Pancreas (tissue), 10 donors: ENCODE results near the gene ZNF215. TPM values are rescaled to one million over a fixed set of nuclear protein-coding genes. Genes with fewer than 3 reads are reported as not detected.

Source experiments
- ATAC-seq, 4 donors: fragments of 200-7000 bp; cut with Tn5 transposase; one replicate each; pipeline versions ENCODE4 v1.8.0 to v1.9.1; 2020; ENCODE audit warnings: mild to moderate bottlenecking in 4 of 4, moderate library complexity in 4 of 4
- DNase-seq, 6 donors: peaks; one replicate each; pipeline ENCODE4 v3.0.0-alpha.2; 2020
- FAIRE-seq: peaks from 2 replicates; lab custom pipeline; 2012; peaks lifted over from hg19 to GRCh38; lab: Jason Lieb, UNC
- H3K27ac ChIP-seq, 4 donors: fragments of 200-600 bp; sonication (generic); 1 replicate in 3 of 4; 2 replicates in 1 of 4; pipeline versions ENCODE4 v1.5.0 to v1.8.0; 2020
- H3K27me3 ChIP-seq, 4 donors: fragments of 200-600 bp; one replicate each; pipeline ENCODE4 v1.8.0; 2021
- H3K36me3 ChIP-seq, 3 donors: fragments of 200-600 bp; sonication (generic) in 1 of 3; one replicate each; pipeline versions ENCODE4 v1.5.0 to v1.8.0; 2020 to 2021
- H3K4me1 ChIP-seq, 3 donors: fragments of 200-600 bp; one replicate each; pipeline ENCODE4 v1.8.0; 2021
- H3K4me3 ChIP-seq, 4 donors: fragments of 200-600 bp; sonication (generic) in 2 of 4; one replicate each; pipeline versions ENCODE4 v1.5.0 to v1.8.0; 2020 to 2021
- H3K9me3 ChIP-seq, 4 donors: fragments of 200-600 bp; one replicate each; pipeline ENCODE4 v1.8.0; 2021
- WGBS, 2 donors: extraction: QIAGEN DNeasy Blood & Tissue Kit; methylation state at CpG; one replicate each; pipeline ENCODE4 v1.1.7; 2013; 5-methylcytosine and 5-hydroxymethylcytosine counted together
- intact Hi-C, 3 donors: fragments of 100-400 bp; cut with DNase I; formaldehyde crosslinking; loops; one replicate each; pipeline versions ENCODE4 v1.11.1 to v1.14.2; 2022
- polyA plus RNA-seq, 2 donors: library from polyadenylated mRNA; stranded (reverse); fragments of 200-250 nt; gene quantifications; one replicate each; pipeline ENCODE4 v1.2.3, GENCODE V29; 2013
- total RNA-seq, 6 donors: library from RNA; stranded (reverse); fragmentation: NEBNext Ultra II Directional in 4 of 6; extraction: Animal tissue kit (Norgen Biotek cat#: 25700) in 4 of 6; gene quantifications; one replicate each; pipeline versions ENCODE4 v1.2.1 to v1.2.4, GENCODE V29; 2021 to 2023
- TF ChIP-seq, protein P1 (sequence below), 4 donors: fragments of 200-600 bp; sonication (generic) in 3 of 4; IDR thresholded peaks; one replicate each; pipeline versions ENCODE4 v1.5.0 to v1.8.0; 2021; ENCODE audit warnings: antibody characterized with exemption in 4 of 4
- donor health status: healthy with polysubstance abuse.
- donor health status: DM: no; HTN: no; CAD: no; lungs with moderate emphysema.
- donor health status: DM: no; HTN: no; CAD: no.
- donor health status: control.
- donor health status: control.
- donor health status: Bipolar disorder and iron deficiency.
- donor health status: DM: yes; HTN: yes; CAD: no.
- donor health status: DM: no; HTN: no; CAD: no.
- donor health status: DM: no; HTN: no; CAD: no.
- donor health status: DM: yes; HTN: yes; CAD: no.

The ZNF215 gene
- total and polyA plus RNA-seq, 8 donors: 1.6 to 4.5 (median 2.7) TPM

DNA sequence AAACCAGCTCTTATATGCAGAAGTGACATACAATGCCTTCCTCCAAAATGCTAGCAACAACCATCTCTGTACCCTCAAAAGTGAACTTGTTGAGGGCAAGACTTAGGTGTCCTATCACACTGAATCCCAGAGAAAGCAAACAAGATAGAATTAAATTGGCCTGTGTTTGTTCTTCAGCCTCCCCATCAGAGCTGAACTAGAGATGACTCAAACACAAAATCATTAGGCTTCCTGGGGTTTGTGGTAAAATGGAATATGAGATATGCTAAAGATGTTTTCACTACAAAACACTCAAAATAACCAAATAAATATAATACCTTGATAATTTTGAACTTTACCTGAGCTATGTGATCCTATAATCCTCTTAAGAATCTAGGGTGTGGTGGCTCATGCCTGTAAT is 62.3 kb downstream of the ZNF215 start:
- intact Hi-C loops: no loop called here
- H3K27me3 ChIP-seq: no peaks in the 10 kb centered on the region
- DNase-seq: no peak
- TF ChIP-seq, protein P1, sequence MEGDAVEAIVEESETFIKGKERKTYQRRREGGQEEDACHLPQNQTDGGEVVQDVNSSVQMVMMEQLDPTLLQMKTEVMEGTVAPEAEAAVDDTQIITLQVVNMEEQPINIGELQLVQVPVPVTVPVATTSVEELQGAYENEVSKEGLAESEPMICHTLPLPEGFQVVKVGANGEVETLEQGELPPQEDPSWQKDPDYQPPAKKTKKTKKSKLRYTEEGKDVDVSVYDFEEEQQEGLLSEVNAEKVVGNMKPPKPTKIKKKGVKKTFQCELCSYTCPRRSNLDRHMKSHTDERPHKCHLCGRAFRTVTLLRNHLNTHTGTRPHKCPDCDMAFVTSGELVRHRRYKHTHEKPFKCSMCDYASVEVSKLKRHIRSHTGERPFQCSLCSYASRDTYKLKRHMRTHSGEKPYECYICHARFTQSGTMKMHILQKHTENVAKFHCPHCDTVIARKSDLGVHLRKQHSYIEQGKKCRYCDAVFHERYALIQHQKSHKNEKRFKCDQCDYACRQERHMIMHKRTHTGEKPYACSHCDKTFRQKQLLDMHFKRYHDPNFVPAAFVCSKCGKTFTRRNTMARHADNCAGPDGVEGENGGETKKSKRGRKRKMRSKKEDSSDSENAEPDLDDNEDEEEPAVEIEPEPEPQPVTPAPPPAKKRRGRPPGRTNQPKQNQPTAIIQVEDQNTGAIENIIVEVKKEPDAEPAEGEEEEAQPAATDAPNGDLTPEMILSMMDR (IDR thresholded peaks at IDR 0.05): no peak
- no peaks in the 10 kb centered on the region for H3K36me3 ChIP-seq
- no peak overlapping the region for H3K27ac ChIP-seq
- no peak for ATAC-seq
- no peak overlapping the region for H3K4me3 ChIP-seq
- no peaks in the 10 kb centered on the region for H3K4me1 ChIP-seq
- H3K9me3 ChIP-seq: no peaks in the 10 kb centered on the region
- FAIRE-seq: no peak

DNA sequence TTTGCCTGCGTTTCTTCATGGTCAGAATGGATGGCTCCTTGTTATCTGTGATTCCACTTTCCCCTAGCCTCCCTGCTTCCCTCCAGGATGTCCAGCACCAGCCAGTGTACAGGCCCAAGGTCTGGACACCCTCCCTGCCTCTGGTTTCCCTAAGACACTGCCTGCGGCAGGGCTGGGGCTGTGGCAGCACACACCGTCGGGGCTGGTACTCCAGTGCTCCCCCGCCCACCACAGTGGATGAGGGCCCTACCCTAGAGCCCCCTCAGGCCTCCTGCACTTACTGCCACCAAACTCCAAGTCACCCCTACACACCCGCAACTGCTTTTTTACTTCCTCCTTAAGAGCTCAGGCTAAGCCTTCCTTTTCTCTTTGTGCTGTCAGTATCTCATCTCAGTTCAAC is 65.0 kb downstream of the ZNF215 start:
- H3K27ac ChIP-seq: no peak overlapping the region
- intact Hi-C loops: no loop called here
- no peaks in the 10 kb centered on the region for H3K27me3 ChIP-seq
- no peak for FAIRE-seq
- H3K4me1 ChIP-seq: no peaks in the 10 kb centered on the region
- ATAC-seq: no peak
- H3K36me3 ChIP-seq: no peaks in the 10 kb centered on the region
- no peak overlapping the region for H3K4me3 ChIP-seq
- WGBS, 2 donors: 64 to 71% methylated on average over 6 of the region's 6 CpGs
- H3K9me3 ChIP-seq: no peaks in the 10 kb centered on the region
- TF ChIP-seq, protein P1 (IDR thresholded peaks at IDR 0.05): no peak
- DNase-seq: peak in 1 of 6 donors; percentile 50

DNA sequence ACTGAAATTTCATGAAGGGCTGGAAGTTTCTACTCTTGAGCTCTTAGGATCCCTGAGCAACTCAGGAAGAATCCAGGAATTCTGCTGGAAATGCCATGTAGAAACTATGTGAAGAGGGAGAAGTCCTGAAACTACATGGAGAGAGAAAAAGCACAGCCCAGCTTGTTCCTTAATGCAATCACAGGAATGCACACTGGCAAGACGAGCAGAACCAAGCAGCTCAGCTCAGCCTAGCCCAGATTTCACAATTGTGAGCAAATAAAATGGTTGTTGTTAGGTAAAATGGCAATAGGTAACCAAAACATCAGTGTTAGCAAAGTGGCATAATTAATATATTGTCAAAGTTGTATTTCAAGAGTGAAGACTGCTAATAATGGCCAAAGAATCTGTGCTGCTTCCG is 65.8 kb downstream of the ZNF215 start:
- 79 to 82% methylated on average over 2 of the region's 2 CpGs for WGBS, 2 donors
- FAIRE-seq (no peak), ATAC-seq (no peak), DNase-seq (no peak)
- H3K4me3 ChIP-seq: no peak overlapping the region
- H3K27me3 ChIP-seq: no peaks in the 10 kb centered on the region
- H3K9me3 ChIP-seq: no peaks in the 10 kb centered on the region
- no peak overlapping the region for H3K27ac ChIP-seq
- H3K36me3 ChIP-seq: no peaks in the 10 kb centered on the region
- TF ChIP-seq, protein P1 (IDR thresholded peaks at IDR 0.05): no peak
- intact Hi-C loops: no loop called here
- no peaks in the 10 kb centered on the region for H3K4me1 ChIP-seq

DNA sequence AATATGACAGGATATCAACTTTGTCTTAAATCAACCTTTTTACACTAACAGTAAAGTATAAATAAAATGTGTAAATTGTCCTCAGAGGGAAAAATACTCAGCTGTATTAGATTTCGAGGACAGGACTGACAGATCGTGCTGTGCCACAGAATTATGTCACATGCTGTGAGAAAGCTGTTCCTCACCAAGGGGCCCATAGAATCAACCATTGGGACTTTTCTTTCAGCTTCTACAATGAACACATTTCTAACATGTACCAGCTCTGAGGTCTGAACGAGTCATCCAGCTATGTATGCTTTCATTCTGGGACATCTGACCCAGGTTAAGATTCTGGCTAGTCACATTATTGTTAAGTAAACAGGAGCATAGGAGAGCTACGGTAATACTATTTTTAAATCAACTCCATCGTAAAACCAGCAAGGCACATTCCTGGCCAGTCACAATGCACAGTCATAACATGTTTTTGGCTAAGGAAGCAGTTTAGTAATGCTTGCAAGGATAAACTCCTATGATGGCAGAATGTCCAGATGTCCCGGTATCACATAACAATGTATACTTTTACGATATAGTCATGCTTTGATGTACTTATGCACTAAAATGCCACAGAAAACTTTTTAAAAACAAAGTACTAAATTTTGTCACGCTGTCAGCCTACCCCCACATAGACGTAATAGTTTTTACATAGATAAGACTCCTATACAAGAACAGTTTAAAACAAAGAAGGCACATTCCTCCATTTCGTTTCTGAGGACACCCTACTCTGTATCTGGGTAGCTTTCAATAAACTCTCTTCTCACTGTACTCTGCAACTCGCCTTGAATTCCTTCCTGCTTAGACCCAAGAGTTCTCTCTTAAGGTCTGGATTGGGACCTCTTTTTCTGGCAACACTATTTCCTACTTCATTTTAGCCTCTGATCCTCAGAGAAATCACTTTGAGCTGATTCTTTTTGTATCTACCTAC is 66.5 kb downstream of the ZNF215 start:
- H3K36me3 ChIP-seq: no peaks in the 10 kb centered on the region
- no peak overlapping the region for H3K27ac ChIP-seq
- no peak overlapping the region for H3K4me3 ChIP-seq
- H3K27me3 ChIP-seq: no peaks in the 10 kb centered on the region
- DNase-seq (no peak), FAIRE-seq (no peak), ATAC-seq (no peak)
- intact Hi-C loops: no loop called here
- TF ChIP-seq, protein P1 (IDR thresholded peaks at IDR 0.05): no peak
- 46 to 50% methylated on average over 11 of the region's 11 CpGs for WGBS, 2 donors
- H3K9me3 ChIP-seq: no peaks in the 10 kb centered on the region
- H3K4me1 ChIP-seq: no peaks in the 10 kb centered on the region

DNA sequence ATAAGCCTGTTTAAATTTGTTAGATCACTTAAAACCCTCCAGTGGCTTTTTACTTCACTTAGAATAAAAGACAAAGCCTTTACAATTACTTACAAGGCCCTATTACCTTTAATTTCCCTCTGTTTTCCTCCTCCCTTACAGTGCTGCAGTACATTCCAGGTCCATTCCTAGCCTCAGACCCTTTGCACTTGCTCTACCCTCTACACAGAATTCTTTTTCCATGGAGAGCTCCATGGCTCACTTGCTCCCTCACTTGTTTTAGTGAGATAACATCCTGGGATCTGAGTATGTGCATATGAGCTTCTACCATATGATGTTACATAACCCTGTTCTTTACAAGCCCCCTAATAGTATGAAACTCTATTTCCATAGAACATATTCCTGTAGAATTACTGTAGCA is 69.5 kb downstream of the ZNF215 start:
- DNase-seq (no peak), FAIRE-seq (no peak), ATAC-seq (no peak)
- Histone ChIP-seq H3K4me1 (no peaks in the 10 kb centered on the region), H3K4me3 (no peak overlapping the region), H3K9me3 (no peaks in the 10 kb centered on the region), H3K27ac (no peak overlapping the region), H3K36me3 (peaks cover 0 to 6% (median 0%) of the 10 kb centered on the region in 3 donors), H3K27me3 (no peaks in the 10 kb centered on the region)
- intact Hi-C loops: no loop called here
- TF ChIP-seq, protein P1 (IDR thresholded peaks at IDR 0.05): no peak
